OCI-LY3 (cell line): ENCODE results near the gene AQP6.

Source experiments
- EZH2phosphoT487 ChIP-seq: fragments of 200-600 bp; shearing (Covaris generic); IDR thresholded peaks from 2 replicates; pipeline ENCODE4 v1.6.1; 2018; ENCODE audit warnings: antibody characterized with exemption, mixed run types, low read depth
- TF ChIP-seq, protein P1 (sequence below): fragments of 200-600, 300-600 bp; sonication (generic); IDR thresholded peaks from 2 replicates; pipeline ENCODE4 v1.5.1; 2014; ENCODE audit warnings: antibody characterized with exemption, low read length, low read depth

GRCh38 chr12:49979016-49979586 is 6.4 kb downstream of the AQP6 start:
- TF ChIP-seq, protein P1, sequence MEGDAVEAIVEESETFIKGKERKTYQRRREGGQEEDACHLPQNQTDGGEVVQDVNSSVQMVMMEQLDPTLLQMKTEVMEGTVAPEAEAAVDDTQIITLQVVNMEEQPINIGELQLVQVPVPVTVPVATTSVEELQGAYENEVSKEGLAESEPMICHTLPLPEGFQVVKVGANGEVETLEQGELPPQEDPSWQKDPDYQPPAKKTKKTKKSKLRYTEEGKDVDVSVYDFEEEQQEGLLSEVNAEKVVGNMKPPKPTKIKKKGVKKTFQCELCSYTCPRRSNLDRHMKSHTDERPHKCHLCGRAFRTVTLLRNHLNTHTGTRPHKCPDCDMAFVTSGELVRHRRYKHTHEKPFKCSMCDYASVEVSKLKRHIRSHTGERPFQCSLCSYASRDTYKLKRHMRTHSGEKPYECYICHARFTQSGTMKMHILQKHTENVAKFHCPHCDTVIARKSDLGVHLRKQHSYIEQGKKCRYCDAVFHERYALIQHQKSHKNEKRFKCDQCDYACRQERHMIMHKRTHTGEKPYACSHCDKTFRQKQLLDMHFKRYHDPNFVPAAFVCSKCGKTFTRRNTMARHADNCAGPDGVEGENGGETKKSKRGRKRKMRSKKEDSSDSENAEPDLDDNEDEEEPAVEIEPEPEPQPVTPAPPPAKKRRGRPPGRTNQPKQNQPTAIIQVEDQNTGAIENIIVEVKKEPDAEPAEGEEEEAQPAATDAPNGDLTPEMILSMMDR = no peak
- no peak for TF ChIP-seq EZH2phosphoT487
